Fibroblast of villous mesenchyme (primary cell): Measurements from ENCODE around the gene SLC25A33. TPM values are rescaled to one million over a fixed set of nuclear protein-coding genes. Genes with fewer than 3 reads are reported as not detected.
"Not testable (repeated sequence)": the region's sequence is repeated elsewhere in the genome, so short reads cannot be mapped to it uniquely, and the experiment has no call there.

Source experiments
- DNase-seq: peaks from one replicate; pipeline ENCODE4 v3.0.0-alpha.2; 2010; ENCODE audit warnings: low read depth
- H3K4me3 ChIP-seq: 2 replicates; pipeline ENCODE4 v1.5.1; 2011; ENCODE audit warnings: low read depth, mild to moderate bottlenecking, low read length
- total RNA-seq: library from RNA; depleted of rRNA; stranded (reverse); fragments of >200 nt; gene quantifications from 2 replicates; pipeline ENCODE4 v1.2.3, GENCODE V29; 2012
- TF ChIP-seq, protein P1 (sequence below): IDR thresholded peaks from 2 replicates; pipeline ENCODE4 v1.5.1; 2012; ENCODE audit warnings: low read depth, mild to moderate bottlenecking, low read length; ENCODE audit not compliant: insufficient read depth

The SLC25A33 gene
- total RNA-seq, 1 donor: 6.5 TPM

DNA sequence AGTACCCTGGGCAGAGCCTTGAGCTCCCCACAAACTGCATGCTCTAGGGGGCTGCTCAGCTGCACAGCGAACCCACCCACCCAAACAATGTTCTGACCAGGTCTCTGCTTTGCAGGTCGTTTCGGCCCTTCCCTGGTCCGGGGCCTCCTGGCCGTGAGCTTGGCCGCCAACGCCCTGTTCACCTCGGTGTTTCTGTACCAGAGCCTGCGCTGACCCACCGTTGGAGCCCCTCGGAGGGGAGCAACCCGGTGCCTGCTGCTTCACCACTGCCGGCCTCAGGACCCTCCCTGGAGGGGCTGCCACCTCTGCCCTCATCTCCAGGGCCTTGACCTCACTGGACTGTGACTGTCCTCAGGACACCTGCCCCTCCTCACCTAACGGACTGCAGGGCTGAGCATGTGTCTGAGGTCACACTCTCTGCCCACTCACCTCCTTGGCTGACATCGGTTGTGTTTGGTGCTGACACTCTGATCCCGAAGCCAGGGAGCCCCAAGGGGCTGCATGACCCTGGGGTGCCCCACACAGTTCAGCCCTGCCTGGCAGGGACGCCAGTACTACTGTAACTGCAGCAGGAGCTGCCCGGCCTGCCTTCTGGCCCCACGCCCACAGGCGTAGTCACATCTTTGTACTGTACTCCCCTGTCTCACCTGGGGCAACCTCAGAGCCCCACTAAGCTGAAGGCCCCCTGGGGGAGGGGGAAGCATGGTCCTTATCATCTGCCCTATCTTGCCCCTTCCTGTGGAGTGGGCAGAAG is 73.8 kb downstream of the SLC25A33 start:
- TF ChIP-seq, protein P1, sequence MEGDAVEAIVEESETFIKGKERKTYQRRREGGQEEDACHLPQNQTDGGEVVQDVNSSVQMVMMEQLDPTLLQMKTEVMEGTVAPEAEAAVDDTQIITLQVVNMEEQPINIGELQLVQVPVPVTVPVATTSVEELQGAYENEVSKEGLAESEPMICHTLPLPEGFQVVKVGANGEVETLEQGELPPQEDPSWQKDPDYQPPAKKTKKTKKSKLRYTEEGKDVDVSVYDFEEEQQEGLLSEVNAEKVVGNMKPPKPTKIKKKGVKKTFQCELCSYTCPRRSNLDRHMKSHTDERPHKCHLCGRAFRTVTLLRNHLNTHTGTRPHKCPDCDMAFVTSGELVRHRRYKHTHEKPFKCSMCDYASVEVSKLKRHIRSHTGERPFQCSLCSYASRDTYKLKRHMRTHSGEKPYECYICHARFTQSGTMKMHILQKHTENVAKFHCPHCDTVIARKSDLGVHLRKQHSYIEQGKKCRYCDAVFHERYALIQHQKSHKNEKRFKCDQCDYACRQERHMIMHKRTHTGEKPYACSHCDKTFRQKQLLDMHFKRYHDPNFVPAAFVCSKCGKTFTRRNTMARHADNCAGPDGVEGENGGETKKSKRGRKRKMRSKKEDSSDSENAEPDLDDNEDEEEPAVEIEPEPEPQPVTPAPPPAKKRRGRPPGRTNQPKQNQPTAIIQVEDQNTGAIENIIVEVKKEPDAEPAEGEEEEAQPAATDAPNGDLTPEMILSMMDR: no peak
- no peak for DNase-seq
- no peak overlapping the region for H3K4me3 ChIP-seq

DNA sequence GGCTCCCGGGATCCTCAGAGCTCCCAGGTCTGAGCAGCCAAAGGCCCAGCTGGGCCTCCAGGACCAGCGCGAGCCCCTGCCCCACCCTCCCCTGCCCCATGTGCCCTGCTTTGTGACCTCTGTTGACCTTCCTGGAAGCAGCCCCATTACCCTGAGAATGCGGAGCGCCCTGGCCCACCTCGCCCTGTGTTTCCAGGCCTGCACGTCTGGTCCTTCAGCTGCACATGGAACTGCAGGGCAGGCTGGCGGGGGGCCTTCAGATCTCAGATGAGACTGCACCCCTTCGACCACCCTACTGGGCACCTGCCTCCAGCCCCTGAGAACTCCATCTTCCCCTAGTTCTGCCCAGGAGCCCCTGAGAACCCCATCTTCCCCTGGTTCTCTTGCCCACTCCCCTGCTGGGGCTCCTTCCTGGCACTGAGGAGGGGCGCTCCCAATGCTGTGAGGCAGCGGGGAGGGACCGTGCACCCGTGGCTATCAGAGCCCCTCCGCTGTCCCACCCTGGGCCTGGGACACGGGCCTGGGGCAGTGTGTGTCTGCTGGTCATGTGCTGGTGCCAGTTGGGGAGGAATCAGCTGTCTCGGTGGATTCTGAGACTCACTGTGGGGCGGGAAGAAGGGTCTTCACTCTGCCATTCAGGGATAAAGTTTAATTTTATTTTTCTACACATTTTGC is 74.5 kb downstream of the SLC25A33 start:
- H3K4me3 ChIP-seq: no peak overlapping the region
- TF ChIP-seq, protein P1: no peak
- no peak for DNase-seq

DNA sequence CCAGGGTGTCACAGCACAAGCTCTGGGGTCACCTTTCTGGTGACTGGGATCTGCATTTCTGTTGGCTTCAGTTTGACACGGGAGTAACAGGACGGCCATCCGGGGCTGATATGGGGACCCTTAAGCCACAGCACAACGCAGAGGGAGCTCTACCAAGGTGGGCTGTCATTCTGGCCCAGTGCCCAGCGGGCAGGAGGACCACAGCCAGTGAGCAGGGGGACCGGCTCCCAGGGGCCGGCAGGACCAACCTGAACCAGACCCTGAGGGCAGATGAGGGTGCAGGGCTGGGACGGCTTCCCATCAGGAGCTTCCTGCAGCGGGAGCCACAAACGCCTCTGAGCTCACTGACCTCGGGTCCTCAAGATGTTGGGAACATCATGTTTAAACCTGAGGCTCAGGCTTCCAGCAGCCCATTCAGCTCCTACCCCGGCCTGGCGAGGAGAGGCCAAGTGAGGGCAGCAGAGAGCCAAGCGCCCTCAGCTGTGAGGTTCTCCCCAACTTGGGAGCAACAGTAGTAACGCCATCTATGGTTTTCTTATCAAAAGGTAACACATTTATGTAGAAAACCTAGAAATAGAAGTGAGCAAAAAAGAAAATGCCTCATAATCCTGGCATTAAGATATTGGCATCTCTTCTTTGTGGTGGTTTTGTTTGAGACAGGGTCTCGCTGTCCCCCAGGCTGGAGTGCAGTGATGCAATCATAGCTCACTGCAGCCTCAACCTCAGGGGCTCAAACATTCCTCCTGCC is 76.2 kb downstream of the SLC25A33 start:
- no peak overlapping the region for H3K4me3 ChIP-seq
- peak; percentile 20 for DNase-seq

DNA sequence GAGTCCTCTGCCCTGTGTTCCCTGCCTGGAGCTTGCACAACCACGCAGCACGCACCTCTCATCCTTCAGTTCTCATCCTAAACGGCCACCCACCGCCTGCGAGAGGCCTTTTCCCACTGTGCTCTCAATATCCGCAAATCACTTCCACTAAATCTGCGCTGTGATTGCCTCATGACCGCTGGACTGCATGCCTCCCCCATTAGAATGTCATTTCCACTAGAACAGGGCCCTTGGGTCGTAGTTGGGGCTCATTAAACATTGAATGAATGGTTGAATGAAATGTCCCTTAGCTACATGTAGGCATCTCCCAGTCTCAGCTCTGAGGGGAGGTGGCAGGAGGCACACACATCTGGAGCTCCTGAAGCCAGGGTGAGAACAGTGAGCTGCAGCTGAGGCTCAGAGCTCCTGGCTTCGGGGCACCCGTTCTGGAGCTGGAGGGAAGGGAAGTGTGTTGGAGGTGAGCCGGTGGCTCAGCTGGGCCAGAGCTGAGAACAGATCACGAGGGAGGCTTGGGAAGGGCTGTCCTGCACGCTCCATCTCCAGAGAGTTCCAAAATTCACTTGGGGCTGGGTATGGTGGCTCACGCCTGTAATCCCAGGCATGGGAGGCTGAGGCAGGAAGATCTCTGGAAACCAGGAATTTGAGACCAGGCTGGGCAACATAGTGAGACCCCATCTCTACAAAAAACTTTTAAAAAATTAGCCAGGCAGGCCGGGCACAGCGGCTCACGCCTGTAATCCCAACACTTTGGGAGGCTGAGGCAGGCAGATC is 79.8 kb downstream of the SLC25A33 start:
- DNase-seq: no peak

More for the DNA sequence above, 76.2 kb downstream of the SLC25A33 start:
- TF ChIP-seq, protein P1: peak; percentile 70

DNA sequence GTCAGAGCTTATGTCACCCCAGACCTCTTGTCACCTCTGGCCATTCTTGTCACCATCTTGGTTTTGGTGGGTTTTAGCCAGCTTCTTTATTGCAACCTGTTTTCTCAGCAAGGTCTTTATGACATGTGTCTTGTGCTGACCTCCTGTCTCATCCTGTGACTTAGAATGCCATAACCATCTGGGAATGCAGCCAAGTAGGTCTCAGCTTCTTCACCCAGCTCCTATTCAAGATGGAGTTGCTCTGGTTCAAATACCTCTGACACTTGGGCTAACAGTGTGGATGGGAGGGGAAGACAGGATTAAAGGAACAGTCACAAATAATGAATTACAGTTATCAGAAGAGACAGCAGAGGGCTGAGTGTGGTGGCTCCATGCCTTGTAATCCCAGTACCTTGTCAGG is 81.8 kb downstream of the SLC25A33 start:
- TF ChIP-seq, protein P1: no peak
- peak; percentile 9 for DNase-seq
- H3K4me3 ChIP-seq: no peak overlapping the region

More for the DNA sequence above, 79.8 kb downstream of the SLC25A33 start:
- TF ChIP-seq, protein P1: no peak
- no peak overlapping the region for H3K4me3 ChIP-seq

DNA sequence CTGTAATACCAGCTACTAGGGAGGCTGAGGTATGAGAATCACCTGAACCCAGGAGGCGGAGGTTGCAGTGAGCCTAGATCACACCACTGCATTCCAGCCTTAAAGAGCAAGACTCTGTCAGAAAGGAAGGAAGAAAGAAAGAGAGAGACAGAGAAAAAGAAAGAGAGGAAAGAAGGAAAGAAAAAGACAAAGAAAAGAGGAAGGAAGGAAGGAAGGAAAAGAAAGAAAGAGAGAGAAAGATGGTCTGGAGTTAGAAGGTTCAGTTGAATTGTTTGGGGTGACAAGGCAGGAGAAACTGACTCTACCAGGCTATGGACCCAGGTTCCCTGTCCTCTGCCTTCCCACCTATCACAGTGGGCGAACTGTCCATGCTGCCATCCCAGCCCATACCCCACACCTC is 84.8 kb downstream of the SLC25A33 start:
- TF ChIP-seq, protein P1: no peak
- DNase-seq: no peak
- no peak overlapping the region for H3K4me3 ChIP-seq

DNA sequence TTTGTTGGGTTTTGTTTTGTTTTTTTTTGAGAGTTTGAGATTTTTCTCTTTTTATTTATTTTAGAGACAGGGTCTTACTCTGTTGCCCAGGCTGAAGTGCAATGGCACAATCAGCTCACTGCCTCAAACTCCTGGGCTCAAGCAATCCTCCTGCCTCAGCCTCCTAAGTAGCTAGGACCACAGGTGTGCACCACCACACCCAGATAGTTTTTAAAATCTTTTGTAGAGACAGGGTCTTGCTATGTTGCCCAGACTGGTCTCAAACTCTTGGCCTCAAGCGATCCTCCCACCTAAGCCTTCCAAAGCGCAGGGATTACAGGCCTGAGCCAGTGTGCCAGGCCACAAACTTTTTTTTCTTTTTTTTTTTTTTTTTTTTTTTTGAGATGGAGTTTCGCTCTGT is 85.8 kb downstream of the SLC25A33 start:
- not testable (repeated sequence) for DNase-seq

More for the DNA sequence above, 85.8 kb downstream of the SLC25A33 start:
- not testable (repeated sequence) for H3K4me3 ChIP-seq
